Endometrial microvascular endothelial cells (primary cell): ENCODE results near the gene DYNLT2. TPM values are rescaled to one million over a fixed set of nuclear protein-coding genes. Genes with fewer than 3 reads are reported as not detected.

ENCODE experiments used
- in situ Hi-C: cut with HindIII; loops from 2 replicates; pipeline ENCODE4 v1.10.0; 2017; ENCODE audit warnings: low sequenced_read_pairs, low pct_unique_long_range_greater_than_20kb; ENCODE audit errors: inconsistent ontology term
- total RNA-seq: library from RNA; depleted of rRNA; stranded (reverse); fragments of >200 nt; gene quantifications from one replicate; pipeline ENCODE4 v1.2.3, GENCODE V29; 2015; ENCODE audit errors: inconsistent ontology term

DYNLT2 gene
- total RNA-seq, 1 donor from 2014 or later: 2.3 TPM

- in situ Hi-C loops: no loop called here
Observed at GRCh38 chr6:169746556-169746955, 4.8 kb downstream of the DYNLT2 start.

GRCh38 chr6:169745405-169745804, 6.0 kb downstream of the DYNLT2 start:
- in situ Hi-C loops: no loop called here

GRCh38 chr6:169741344-169741743, 10.0 kb downstream of the DYNLT2 start:
- in situ Hi-C loops: no loop called here

- in situ Hi-C loops: no loop called here
Observed at GRCh38 chr6:169738976-169739529, 12.3 kb downstream of the DYNLT2 start.

GRCh38 chr6:169738204-169738975, 13.0 kb downstream of the DYNLT2 start:
- in situ Hi-C loops: no loop called here

- in situ Hi-C loops: no loop called here
Observed at GRCh38 chr6:169729961-169730360, 21.4 kb downstream of the DYNLT2 start.

GRCh38 chr6:169726963-169727362, 24.4 kb downstream of the DYNLT2 start:
- in situ Hi-C loops: no loop called here

- in situ Hi-C loops: no loop called here
Observed at GRCh38 chr6:169726049-169726400, 25.3 kb downstream of the DYNLT2 start.

- in situ Hi-C loops: no loop called here
Observed at GRCh38 chr6:169725125-169726048, 26.0 kb downstream of the DYNLT2 start.

- in situ Hi-C loops: no loop called here
Observed at GRCh38 chr6:169724494-169725124, 26.8 kb downstream of the DYNLT2 start, which contains the start of gene PHF10. TSS of gene PHF10 (minus strand) at chr6:169724500. CDS start at chr6:169723931, 569 bp downstream.

- in situ Hi-C loops: no loop called here
Observed at GRCh38 chr6:169723991-169724493, 27.3 kb downstream of the DYNLT2 start.

GRCh38 chr6:169723200-169723909, 28.0 kb downstream of the DYNLT2 start:
- in situ Hi-C loops: no loop called here

GRCh38 chr6:169722362-169723199, 28.8 kb downstream of the DYNLT2 start:
- in situ Hi-C loops: no loop called here

- in situ Hi-C loops: no loop called here
Observed at GRCh38 chr6:169720207-169720855, 31.0 kb downstream of the DYNLT2 start.

- in situ Hi-C loops: no loop called here
Observed at GRCh38 chr6:169719117-169719516, 32.3 kb downstream of the DYNLT2 start.

GRCh38 chr6:169714595-169714994, 36.8 kb downstream of the DYNLT2 start:
- in situ Hi-C loops: no loop called here

GRCh38 chr6:169714178-169714577, 37.2 kb downstream of the DYNLT2 start:
- in situ Hi-C loops: no loop called here
